ENCODE results near the gene TNNI3K. TPM values are rescaled to one million over a fixed set of nuclear protein-coding genes. Genes with fewer than 3 reads are reported as not detected.

TNNI3K gene
- polyA plus RNA-seq, 1 of the 3 experiments (the other 2 are of a cell fraction), result 0.31 TPM

GRCh38 chr1:74195339-74195738, 39.8 kb upstream of the TNNI3K start:
- H3K9me3 ChIP-seq, result no peaks in the 10 kb centered on the region
- H3K4me2 ChIP-seq, result no peak overlapping the region
- peak overlapping the region; percentile 24; the same call in 1 of the 2 replicates for H2AFZ ChIP-seq (ENCODE audit: low read depth)
- CTCF ChIA-PET, result interaction anchor here (1.1 kb wide), 1 partner anchor 308 kb away, joined by 3 read pairs; no protein-coding TSS in a partner anchor
- H3F3A ChIP-seq (replicated peaks; ENCODE audit: insufficient read depth), result peaks cover 13% of the 10 kb centered on the region
- TF ChIP-seq RFX5 (IDR thresholded peaks at IDR 0.05; ENCODE audit: low read length), result no peak
- no peak for TF ChIP-seq MXI1 (IDR thresholded peaks at IDR 0.05; ENCODE audit: low read depth, low read length)
- TF ChIP-seq TCF12 (IDR thresholded peaks at IDR 0.05), result no peak
- no peak for TF ChIP-seq ZBTB33 (IDR thresholded peaks at IDR 0.05; ENCODE audit: borderline replicate concordance, low read depth)
- TF ChIP-seq RAD21 (IDR thresholded peaks at IDR 0.05; ENCODE audit: low read length), result no peak
- TF ChIP-seq PBX3 (IDR thresholded peaks at IDR 0.05), result no peak
- TF ChIP-seq EZH2phosphoT487 (IDR thresholded peaks at IDR 0.05; ENCODE audit: borderline replicate concordance, low read depth), result no peak
- H3K27me3 ChIP-seq (ENCODE audit: insufficient read depth), result no peaks in the 10 kb centered on the region
- no peak for DNase-seq
- H3K27ac ChIP-seq (ENCODE audit: low read depth in 2 of 2, low read length in 1 of 2), result no peak overlapping the region
- H3K4me1 ChIP-seq (ENCODE audit: control insufficient read depth in 1 of 2, insufficient read depth in 2 of 2, low read depth in 1 of 2, low read length in 1 of 2), result peaks cover 0 to 3% of the 10 kb centered on the region in 2 experiments; a peak in 1 of 4 replicates
- peaks cover 7% of the 10 kb centered on the region; the same call in 1 of the 2 replicates for H3K79me2 ChIP-seq (ENCODE audit: insufficient read depth)
- no peak overlapping the region for H3K9ac ChIP-seq
- H3K9me2 ChIP-seq, result no peaks in the 10 kb centered on the region
- H3K4me3 ChIP-seq (ENCODE audit: low read depth in 2 of 2, low read length in 1 of 2), result no peak overlapping the region
- POLR2A ChIA-PET, result no interaction called here
- no peaks in the 10 kb centered on the region for H4K20me1 ChIP-seq (ENCODE audit: insufficient read depth)
- H3K36me3 ChIP-seq (replicated peaks in 1 of 2; ENCODE audit: control insufficient read depth in 1 of 2, insufficient read depth in 2 of 2, low read length in 1 of 2), result peaks cover 3 to 4% of the 10 kb centered on the region in 2 experiments

- H4K20me1 ChIP-seq (ENCODE audit: insufficient read depth), result no peaks in the 10 kb centered on the region
- peak overlapping the region; percentile 93 for H2AFZ ChIP-seq (ENCODE audit: low read depth)
- no peak for DNase-seq
- H3K9ac ChIP-seq, result peak overlapping the region; percentile 82
- H3K27me3 ChIP-seq (ENCODE audit: insufficient read depth), result no peaks in the 10 kb centered on the region
- H3F3A ChIP-seq (replicated peaks; ENCODE audit: insufficient read depth), result peaks cover 6% of the 10 kb centered on the region
- H3K9me2 ChIP-seq, result no peaks in the 10 kb centered on the region
- H3K4me2 ChIP-seq, result peak overlapping the region; percentile 77
- POLR2A ChIA-PET, result no interaction called here
- H3K36me3 ChIP-seq (replicated peaks in 1 of 2; ENCODE audit: control insufficient read depth in 1 of 2, insufficient read depth in 2 of 2, low read length in 1 of 2), result peaks cover 16 to 18% of the 10 kb centered on the region in 2 experiments
- peak overlapping the region; percentile 79 to 90 for H3K27ac ChIP-seq (ENCODE audit: low read depth in 2 of 2, low read length in 1 of 2)
- no peaks in the 10 kb centered on the region for H3K9me3 ChIP-seq
- H3K4me1 ChIP-seq (ENCODE audit: control insufficient read depth in 1 of 2, insufficient read depth in 2 of 2, low read depth in 1 of 2, low read length in 1 of 2), result peaks cover 0 to 3% of the 10 kb centered on the region in 2 experiments; a peak in 1 of 4 replicates
- H3K4me3 ChIP-seq (ENCODE audit: low read depth in 2 of 2, low read length in 1 of 2), result peak overlapping the region; percentile 81 to 85
- H3K79me2 ChIP-seq (ENCODE audit: insufficient read depth), result peaks cover 7% of the 10 kb centered on the region; the same call in 1 of the 2 replicates
- WGBS (ENCODE audit: low lambda C conversion rate), result 94% methylated on average over 5 of the region's 5 CpGs
- CTCF ChIA-PET, result interaction anchor here (1.8 kb wide), 1 partner anchor 492 kb away, joined by 4 read pairs; no protein-coding TSS in a partner anchor
- TF ChIP-seq USF2 (IDR thresholded peaks at IDR 0.05; ENCODE audit: borderline replicate concordance, low read depth, low read length) (no peak), TAF1 (IDR thresholded peaks at IDR 0.05; ENCODE audit: borderline replicate concordance, low read depth, low read length) (no peak), IRF3 (IDR thresholded peaks at IDR 0.05; ENCODE audit: low read depth, low read length) (no peak), TEAD4 (IDR thresholded peaks at IDR 0.05; ENCODE audit: borderline replicate concordance, insufficient read depth) (no peak), MAX (IDR thresholded peaks at IDR 0.05; ENCODE audit: low read depth) (no peak), ZBTB33 (IDR thresholded peaks at IDR 0.05; ENCODE audit: borderline replicate concordance, low read depth) (no peak), YY1 (IDR thresholded peaks at IDR 0.05; ENCODE audit: low read depth) (no peak), GATA2 (CRISPR knock-in tag; IDR thresholded peaks at IDR 0.05) (no peak), POLR2AphosphoS5 (IDR thresholded peaks at IDR 0.05; ENCODE audit: low read depth, low read length) (no peak), FOXJ3 (CRISPR knock-in tag; IDR thresholded peaks at IDR 0.05) (no peak), TCF12 (IDR thresholded peaks at IDR 0.05) (no peak)
These were observed 37.9 kb upstream of the TNNI3K start for GRCh38 chr1:74197255-74197654.

Data from SK-N-SH (cell line).